Liver (tissue), 3 donors: ENCODE data around the gene TAGLN2.

ENCODE experiments used
- CTCF ChIP-seq: fragments of 150-350 bp; IDR thresholded peaks from 2 replicates; pipeline ENCODE4 v1.5.1; 2017; ENCODE audit warnings: improper control_type of control experiment, low read depth, low read length; ENCODE audit not compliant: missing input control
- GABPA ChIP-seq, 2 donors: IDR thresholded peaks in 1 of 2; conservative IDR thresholded peaks in 1 of 2; 2 replicates each; pipeline ENCODE4 v1.6.1; 2016; ENCODE audit warnings: antibody characterized with exemption in 2 of 2, mild to moderate bottlenecking in 1 of 2, moderate library complexity in 1 of 2
- RAD21 ChIP-seq, 2 donors: IDR thresholded peaks; 2 replicates each; pipeline ENCODE4 v1.6.1; 2016; ENCODE audit warnings: antibody characterized with exemption in 2 of 2, mild to moderate bottlenecking in 2 of 2
- REST ChIP-seq: IDR thresholded peaks from 2 replicates; pipeline ENCODE4 v1.6.1; 2016; ENCODE audit warnings: antibody characterized with exemption, mild to moderate bottlenecking
- TAF1 ChIP-seq: conservative IDR thresholded peaks from 2 replicates; pipeline ENCODE4 v1.6.1; 2016; ENCODE audit warnings: antibody characterized with exemption, mild to moderate bottlenecking
- donor health status: healthy.
- donor health status: healthy.

GRCh38 chr1:159932296-159933285, 7.3 kb upstream of the TAGLN2 start:
- no peak for TF ChIP-seq RAD21 (IDR thresholded peaks at IDR 0.05)
- TF ChIP-seq CTCF, result no peak
- no peak for TF ChIP-seq REST
- TF ChIP-seq GABPA (IDR thresholded peaks at IDR 0.05 in 1 of 2, conservative IDR thresholded peaks at IDR 0.05 in 1 of 2), result no peak
- no peak for TF ChIP-seq TAF1
